HL-60 (cell line): ENCODE measurements around the gene CTNS.

Experiments
- DNase-seq, 2 experiments: peaks; one replicate each; pipeline ENCODE4 v3.0.0-alpha.2; 2010 to 2020; ENCODE audit warnings: low read depth in 1 of 2, low spot score in 1 of 2
- H3K27ac ChIP-seq: fragments of 250-450 bp; sonication (Bioruptor Pico); replicated peaks from 2 replicates; pipeline ENCODE4 v1.5.1; 2020; ENCODE audit warnings: mild to moderate bottlenecking, moderate library complexity
- H3K27me3 ChIP-seq: fragments of 250-450 bp; sonication (Bioruptor Pico); 2 replicates; pipeline ENCODE4 v1.5.1; 2021; ENCODE audit warnings: mild to moderate bottlenecking, moderate library complexity; ENCODE audit not compliant: insufficient read depth, poor library complexity, severe bottlenecking
- H3K4me3 ChIP-seq: replicated peaks from 2 replicates; pipeline ENCODE4 v1.5.1; 2011; ENCODE audit warnings: mild to moderate bottlenecking, control low read depth, low read length; ENCODE audit not compliant: insufficient read depth
- GABPA ChIP-seq: IDR thresholded peaks from 2 replicates; pipeline ENCODE4 v1.6.1; 2012; ENCODE audit warnings: low read depth
- POLR2AphosphoS5 ChIP-seq: IDR thresholded peaks from 2 replicates; pipeline ENCODE4 v1.6.1; 2012; ENCODE audit warnings: low read depth
- SPI1 ChIP-seq: IDR thresholded peaks from 2 replicates; pipeline ENCODE4 v1.6.1; 2012; ENCODE audit warnings: low read depth, mild to moderate bottlenecking, borderline replicate concordance
- TF ChIP-seq, protein P1 (sequence below): IDR thresholded peaks from 2 replicates; pipeline ENCODE4 v1.6.1; 2012; ENCODE audit warnings: low read depth; ENCODE audit not compliant: insufficient replicate concordance
- TF ChIP-seq, protein P2 (sequence below): IDR thresholded peaks from one replicate; pipeline ENCODE4 v1.5.1; 2011; ENCODE audit warnings: low read length, control low read depth, inconsistent platforms; ENCODE audit not compliant: insufficient read depth

The CTNS gene

GRCh38 chr17:3668279-3669084 lies 31.9 kb downstream of the CTNS start, which contains the start of the genes EMC6 and TAX1BP3:
Gene EMC6 (plus strand): TSS chr17:3668812. CDS start chr17:3669147, 335 bp downstream.
Gene TAX1BP3 (minus strand): TSS chr17:3668578. CDS start chr17:3668526, 52 bp downstream.
- TF ChIP-seq, protein P1, sequence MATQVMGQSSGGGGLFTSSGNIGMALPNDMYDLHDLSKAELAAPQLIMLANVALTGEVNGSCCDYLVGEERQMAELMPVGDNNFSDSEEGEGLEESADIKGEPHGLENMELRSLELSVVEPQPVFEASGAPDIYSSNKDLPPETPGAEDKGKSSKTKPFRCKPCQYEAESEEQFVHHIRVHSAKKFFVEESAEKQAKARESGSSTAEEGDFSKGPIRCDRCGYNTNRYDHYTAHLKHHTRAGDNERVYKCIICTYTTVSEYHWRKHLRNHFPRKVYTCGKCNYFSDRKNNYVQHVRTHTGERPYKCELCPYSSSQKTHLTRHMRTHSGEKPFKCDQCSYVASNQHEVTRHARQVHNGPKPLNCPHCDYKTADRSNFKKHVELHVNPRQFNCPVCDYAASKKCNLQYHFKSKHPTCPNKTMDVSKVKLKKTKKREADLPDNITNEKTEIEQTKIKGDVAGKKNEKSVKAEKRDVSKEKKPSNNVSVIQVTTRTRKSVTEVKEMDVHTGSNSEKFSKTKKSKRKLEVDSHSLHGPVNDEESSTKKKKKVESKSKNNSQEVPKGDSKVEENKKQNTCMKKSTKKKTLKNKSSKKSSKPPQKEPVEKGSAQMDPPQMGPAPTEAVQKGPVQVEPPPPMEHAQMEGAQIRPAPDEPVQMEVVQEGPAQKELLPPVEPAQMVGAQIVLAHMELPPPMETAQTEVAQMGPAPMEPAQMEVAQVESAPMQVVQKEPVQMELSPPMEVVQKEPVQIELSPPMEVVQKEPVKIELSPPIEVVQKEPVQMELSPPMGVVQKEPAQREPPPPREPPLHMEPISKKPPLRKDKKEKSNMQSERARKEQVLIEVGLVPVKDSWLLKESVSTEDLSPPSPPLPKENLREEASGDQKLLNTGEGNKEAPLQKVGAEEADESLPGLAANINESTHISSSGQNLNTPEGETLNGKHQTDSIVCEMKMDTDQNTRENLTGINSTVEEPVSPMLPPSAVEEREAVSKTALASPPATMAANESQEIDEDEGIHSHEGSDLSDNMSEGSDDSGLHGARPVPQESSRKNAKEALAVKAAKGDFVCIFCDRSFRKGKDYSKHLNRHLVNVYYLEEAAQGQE: peak; percentile 40
- TF ChIP-seq SPI1: no peak
- TF ChIP-seq GABPA: no peak
- TF ChIP-seq POLR2AphosphoS5: peak; percentile 32; the same call in 1 of the 2 replicates
- TF ChIP-seq, protein P2, sequence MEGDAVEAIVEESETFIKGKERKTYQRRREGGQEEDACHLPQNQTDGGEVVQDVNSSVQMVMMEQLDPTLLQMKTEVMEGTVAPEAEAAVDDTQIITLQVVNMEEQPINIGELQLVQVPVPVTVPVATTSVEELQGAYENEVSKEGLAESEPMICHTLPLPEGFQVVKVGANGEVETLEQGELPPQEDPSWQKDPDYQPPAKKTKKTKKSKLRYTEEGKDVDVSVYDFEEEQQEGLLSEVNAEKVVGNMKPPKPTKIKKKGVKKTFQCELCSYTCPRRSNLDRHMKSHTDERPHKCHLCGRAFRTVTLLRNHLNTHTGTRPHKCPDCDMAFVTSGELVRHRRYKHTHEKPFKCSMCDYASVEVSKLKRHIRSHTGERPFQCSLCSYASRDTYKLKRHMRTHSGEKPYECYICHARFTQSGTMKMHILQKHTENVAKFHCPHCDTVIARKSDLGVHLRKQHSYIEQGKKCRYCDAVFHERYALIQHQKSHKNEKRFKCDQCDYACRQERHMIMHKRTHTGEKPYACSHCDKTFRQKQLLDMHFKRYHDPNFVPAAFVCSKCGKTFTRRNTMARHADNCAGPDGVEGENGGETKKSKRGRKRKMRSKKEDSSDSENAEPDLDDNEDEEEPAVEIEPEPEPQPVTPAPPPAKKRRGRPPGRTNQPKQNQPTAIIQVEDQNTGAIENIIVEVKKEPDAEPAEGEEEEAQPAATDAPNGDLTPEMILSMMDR: no peak
- peak; percentile 60 to 89 for DNase-seq
- Histone ChIP-seq H3K4me3 (peak within 1 kb of the TSS; percentile 90), H3K27me3 (no peaks in the 10 kb centered on the region), H3K27ac (peak within 1 kb of the TSS; percentile 85)

GRCh38 chr17:3669085-3669347 lies 32.5 kb downstream of the CTNS start:
- TF ChIP-seq POLR2AphosphoS5 (no peak), GABPA (no peak), SPI1 (no peak)
- TF ChIP-seq, protein P1: no peak
- TF ChIP-seq, protein P2: no peak
- peak overlapping the region; percentile 90 for H3K4me3 ChIP-seq
- DNase-seq: no peak
- H3K27me3 ChIP-seq: no peaks in the 10 kb centered on the region
- peak overlapping the region; percentile 85 for H3K27ac ChIP-seq

- DNase-seq: no peak
- Histone ChIP-seq H3K27ac (no peak overlapping the region; the same call in 1 of the 2 replicates), H3K4me3 (peak overlapping the region; percentile 90), H3K27me3 (no peaks in the 10 kb centered on the region)
- no peak for TF ChIP-seq POLR2AphosphoS5
- TF ChIP-seq, protein P2: no peak
- no peak for TF ChIP-seq GABPA
- TF ChIP-seq SPI1: no peak
- TF ChIP-seq, protein P1: no peak
Measured at GRCh38 chr17:3669548-3669947, 33.0 kb downstream of the CTNS start.
